H1 (cell line): ENCODE results near the gene GAB2. TPM values are rescaled to one million over a fixed set of nuclear protein-coding genes. Genes with fewer than 3 reads are reported as not detected.

Experiments used
- CTCF ChIA-PET: fragments of 300-600 bp; sonication (Branson Sonifier 250); formaldehyde crosslinking; loops from one replicate; lab custom pipeline; 2021; ENCODE audit not compliant: partially characterized antibody; lab: Charles Lee
- POLR2A ChIA-PET: fragments of 300-600 bp; sonication (Branson Sonifier 250); formaldehyde crosslinking; loops from one replicate; lab custom pipeline; 2021; ENCODE audit warnings: inconsistent platforms; ENCODE audit not compliant: partially characterized antibody; lab: Charles Lee
- DNase-seq, 2 experiments: peaks; one replicate each; pipeline versions ENCODE4 v3.0.0 to v3.0.0-alpha.2; 2010 to 2022; ENCODE audit warnings: low spot score in 2 of 2, low read depth in 1 of 2, mixed read lengths in 1 of 2
- FAIRE-seq: peaks from 2 replicates; lab custom pipeline; 2011; peaks lifted over from hg19 to GRCh38; lab: Jason Lieb, UNC
- H2AFZ ChIP-seq: 2 replicates; pipeline ENCODE4 v1.8.1; 2012; ENCODE audit warnings: low read length, inconsistent platforms
- H2AK5ac ChIP-seq: 2 replicates; pipeline ENCODE4 v1.6.1; 2013; ENCODE audit warnings: low read depth, low read length
- H2BK120ac ChIP-seq: replicated peaks from 2 replicates; pipeline ENCODE3; 2013; ENCODE audit warnings: low read depth, low read length, inconsistent platforms
- H2BK12ac ChIP-seq: 2 replicates; pipeline ENCODE4 v1.6.1; 2013; ENCODE audit warnings: low read depth, low read length
- H2BK15ac ChIP-seq: 2 replicates; pipeline ENCODE4 v1.6.1; 2013; ENCODE audit warnings: low read length
- H2BK20ac ChIP-seq: 2 replicates; pipeline ENCODE4 v1.6.1; 2013; ENCODE audit warnings: low read length
- H2BK5ac ChIP-seq: 2 replicates; pipeline ENCODE4 v1.6.1; 2013; ENCODE audit warnings: low read depth, low read length
- H3K14ac ChIP-seq: 2 replicates; pipeline ENCODE4 v1.6.1; 2013; ENCODE audit warnings: inconsistent platforms; ENCODE audit not compliant: insufficient read length
- H3K18ac ChIP-seq: 2 replicates; pipeline ENCODE4 v1.6.1; 2013; ENCODE audit warnings: low read length; ENCODE audit errors: extremely low read depth
- H3K23ac ChIP-seq: 2 replicates; pipeline ENCODE4 v1.6.1; 2013; ENCODE audit warnings: inconsistent platforms; ENCODE audit not compliant: insufficient read length
- H3K23me2 ChIP-seq: 2 replicates; pipeline ENCODE4 v1.6.1; 2013; ENCODE audit warnings: low read depth, low read length
- H3K27ac ChIP-seq: 2 replicates; pipeline ENCODE4 v1.6.1; 2011; ENCODE audit warnings: low read depth, low read length, inconsistent platforms
- H3K27me3 ChIP-seq, 4 experiments: replicated peaks in 1 of 4; 1 replicate in 1 of 4; 2 replicates in 3 of 4; pipeline versions ENCODE4 v1.6.1 to v1.8.1; 2011 to 2013; ENCODE audit warnings: low read length in 3 of 4, mild to moderate bottlenecking in 3 of 4, inconsistent platforms in 2 of 4, mixed read lengths in 2 of 4, moderate library complexity in 1 of 4; ENCODE audit not compliant: control insufficient read depth in 3 of 4, insufficient read depth in 3 of 4; ENCODE audit errors: extremely low read depth in 1 of 4
- H3K36me3 ChIP-seq, 4 experiments: 2 replicates each; pipeline versions ENCODE4 v1.6.1 to v1.8.1; 2011 to 2013; ENCODE audit warnings: mild to moderate bottlenecking in 4 of 4, low read length in 3 of 4, moderate library complexity in 2 of 4, control low read depth in 1 of 4, inconsistent platforms in 1 of 4; ENCODE audit not compliant: insufficient read depth in 4 of 4, control insufficient read depth in 2 of 4
- H3K4ac ChIP-seq: replicated peaks from 2 replicates; pipeline ENCODE3; 2013; ENCODE audit warnings: low read length, low read depth, mixed read lengths, inconsistent platforms; ENCODE audit not compliant: insufficient read length
- H3K4me1 ChIP-seq, 4 experiments: replicated peaks in 1 of 4; 1 replicate in 1 of 4; 2 replicates in 3 of 4; pipeline versions ENCODE4 v1.6.1 to v1.8.1; 2011 to 2013; ENCODE audit warnings: low read length in 3 of 4, inconsistent platforms in 2 of 4, mixed read lengths in 1 of 4; ENCODE audit not compliant: insufficient read depth in 4 of 4, control insufficient read depth in 3 of 4
- H3K4me2 ChIP-seq, 2 experiments: 2 replicates each; pipeline versions ENCODE4 v1.6.1 to v1.8.1; 2011 to 2013; ENCODE audit warnings: low read depth in 2 of 2, low read length in 2 of 2, control low read depth in 1 of 2, inconsistent platforms in 1 of 2, mild to moderate bottlenecking in 1 of 2; ENCODE audit not compliant: insufficient read depth in 1 of 2
- H3K4me3 ChIP-seq, 4 experiments: fragments of 200-600, 300-600 bp in 1 of 4; sonication (generic), shearing (Covaris generic), sonication (Bioruptor Twin) in 1 of 4; 2 replicates each; pipeline versions ENCODE4 v1.5.1 to v1.8.1; 2011 to 2016; ENCODE audit warnings: low read length in 4 of 4, low read depth in 3 of 4, control low read depth in 2 of 4, inconsistent platforms in 2 of 4, mild to moderate bottlenecking in 2 of 4, mixed read lengths in 1 of 4, moderate library complexity in 1 of 4; ENCODE audit not compliant: insufficient read depth in 2 of 4; ENCODE audit errors: extremely low read depth in 1 of 4
- H3K56ac ChIP-seq: replicated peaks from 2 replicates; pipeline ENCODE3; 2013; ENCODE audit warnings: low read depth, mild to moderate bottlenecking, mixed read lengths, low read length, inconsistent platforms; ENCODE audit not compliant: insufficient read length
- H3K79me1 ChIP-seq: 2 replicates; pipeline ENCODE4 v1.6.1; 2013; ENCODE audit warnings: low read depth, low read length, control low read depth
- H3K79me2 ChIP-seq, 2 experiments: 2 replicates each; pipeline versions ENCODE4 v1.6.1 to v1.8.1; 2012 to 2013; ENCODE audit warnings: low read length in 2 of 2, mild to moderate bottlenecking in 2 of 2, inconsistent platforms in 1 of 2; ENCODE audit not compliant: insufficient read depth in 2 of 2, control insufficient read depth in 1 of 2
- H3K9ac ChIP-seq, 4 experiments: replicated peaks in 1 of 4; 1 replicate in 1 of 4; 2 replicates in 3 of 4; pipeline versions ENCODE4 v1.6.1 to v1.8.1; 2011 to 2013; ENCODE audit warnings: low read depth in 3 of 4, low read length in 3 of 4, control low read depth in 2 of 4, mild to moderate bottlenecking in 2 of 4, moderate library complexity in 2 of 4, inconsistent platforms in 1 of 4; ENCODE audit errors: extremely low read depth in 1 of 4
- H3K9me3 ChIP-seq, 2 experiments: 2 replicates each; pipeline versions ENCODE4 v1.6.1 to v1.8.1; 2012 to 2013; ENCODE audit warnings: mild to moderate bottlenecking in 2 of 2, moderate library complexity in 2 of 2, control low read depth in 1 of 2, inconsistent platforms in 1 of 2, low read depth in 1 of 2, low read length in 1 of 2, mixed read lengths in 1 of 2; ENCODE audit not compliant: insufficient read depth in 2 of 2
- H4K20me1 ChIP-seq, 2 experiments: replicated peaks in 1 of 2; 2 replicates each; pipeline versions ENCODE3 to v1.8.1; 2011 to 2013; ENCODE audit warnings: inconsistent platforms in 2 of 2, low read length in 2 of 2, mild to moderate bottlenecking in 1 of 2; ENCODE audit not compliant: insufficient read depth in 2 of 2, control insufficient read depth in 1 of 2
- H4K5ac ChIP-seq: 2 replicates; pipeline ENCODE4 v1.6.1; 2013; ENCODE audit warnings: low read length, low read depth, mixed read lengths, inconsistent platforms; ENCODE audit not compliant: insufficient read length
- H4K8ac ChIP-seq: 2 replicates; pipeline ENCODE4 v1.8.0; 2013; ENCODE audit warnings: mild to moderate bottlenecking, moderate library complexity, low read length, inconsistent platforms; ENCODE audit not compliant: insufficient read depth; ENCODE audit errors: extremely low read depth
- H4K91ac ChIP-seq: replicated peaks from 2 replicates; pipeline ENCODE3; 2013; ENCODE audit warnings: low read length, mixed read lengths, inconsistent platforms; ENCODE audit not compliant: insufficient read length
- BCL11A ChIP-seq, 2 experiments: IDR thresholded peaks; one replicate each; pipeline ENCODE4 v1.6.1; 2011; ENCODE audit warnings: low read depth in 2 of 2, low read length in 2 of 2, mild to moderate bottlenecking in 2 of 2
- CHD2 ChIP-seq: IDR thresholded peaks from 2 replicates; pipeline ENCODE4 v1.6.1; 2012; ENCODE audit warnings: low read length, improper control_type of control experiment
- CTBP2 ChIP-seq: IDR thresholded peaks from 2 replicates; pipeline ENCODE4 v1.7.0; 2011; ENCODE audit warnings: borderline replicate concordance, mild to moderate bottlenecking, moderate library complexity, mixed read lengths, low read length; ENCODE audit not compliant: insufficient read depth, insufficient read length
- EZH2 ChIP-seq: fragments of 200-600 bp; sonication (generic); IDR thresholded peaks from 2 replicates; pipeline ENCODE4 v1.7.1; 2012; ENCODE audit warnings: low read depth, mild to moderate bottlenecking, moderate library complexity, low read length, inconsistent platforms; ENCODE audit not compliant: severe bottlenecking
- GABPA ChIP-seq: IDR thresholded peaks from 2 replicates; pipeline ENCODE4 v1.6.1; 2011; ENCODE audit warnings: mild to moderate bottlenecking, low read length, moderate library complexity, borderline replicate concordance; ENCODE audit not compliant: insufficient read depth
- JUND ChIP-seq: IDR thresholded peaks from 2 replicates; pipeline ENCODE4 v1.6.1; 2011; ENCODE audit warnings: mild to moderate bottlenecking, improper control_type of control experiment, low read length
- NRF1 ChIP-seq: IDR thresholded peaks from 2 replicates; pipeline ENCODE4 v1.6.1; 2011; ENCODE audit warnings: mild to moderate bottlenecking, low read depth, low read length, improper control_type of control experiment
- PHF8 ChIP-seq: fragments of 200-600 bp; sonication (generic); conservative IDR thresholded peaks from 2 replicates; pipeline ENCODE4 v1.7.1; 2012; ENCODE audit warnings: low read depth, mild to moderate bottlenecking, inconsistent platforms, low read length, moderate library complexity
- WGBS, 2 experiments: shearing (Covaris generic) in 1 of 2; methylation state at CpG; one replicate each; pipeline versions ENCODE4 v1.1.6 to v1.1.7; 2013 to 2015; ENCODE audit warnings: low lambda C conversion rate in 2 of 2, mixed read lengths in 2 of 2, inconsistent platforms in 1 of 2, low coverage in 1 of 2, missing lambda C conversion rate in 1 of 2; ENCODE audit not compliant: insufficient replicate concordance in 2 of 2, insufficient coverage in 1 of 2, insufficient read length in 1 of 2; ENCODE audit errors: extremely low coverage in 1 of 2, missing lambda C conversion rate in 1 of 2; 5-methylcytosine and 5-hydroxymethylcytosine counted together
- polyA plus RNA-seq, 7 experiments: library from polyadenylated mRNA; depleted of rRNA in 3 of 7; stranded (reverse) in 5 of 7; unstranded in 2 of 7; fragments of >200 nt in 5 of 7; fragments of 200-250 nt in 2 of 7; gene quantifications; 1 replicate in 5 of 7; 2 replicates in 1 of 7; 4 replicates in 1 of 7; pipeline versions ENCODE4 v1.2.1 to v1.2.3, GENCODE V29; 2011 to 2013; ENCODE audit warnings: missing spikeins in 2 of 7, mixed read lengths in 2 of 7
- total RNA-seq: library from RNA; stranded (reverse); fragmentation: NEBNext Ultra II Directional; extraction: Animal tissue kit (Norgen Biotek cat#: 25700); gene quantifications from 2 replicates; pipeline ENCODE4 v1.2.1, GENCODE V29; 2021
- TF ChIP-seq, protein P1 (sequence below): IDR thresholded peaks from 2 replicates; pipeline ENCODE4 v1.6.1; 2011; ENCODE audit warnings: low read depth, mild to moderate bottlenecking, low read length; ENCODE audit not compliant: insufficient read depth
- TF ChIP-seq, protein P2 (sequence below): IDR thresholded peaks from 2 replicates; pipeline ENCODE4 v1.6.1; 2012; ENCODE audit warnings: inconsistent platforms

Gene GAB2
- total and polyA plus RNA-seq, 2 of the 8 experiments (the other 6 are each of a cell fraction or from before 2014, with no cell fraction given), result 6.3 to 14.0 TPM

DNA sequence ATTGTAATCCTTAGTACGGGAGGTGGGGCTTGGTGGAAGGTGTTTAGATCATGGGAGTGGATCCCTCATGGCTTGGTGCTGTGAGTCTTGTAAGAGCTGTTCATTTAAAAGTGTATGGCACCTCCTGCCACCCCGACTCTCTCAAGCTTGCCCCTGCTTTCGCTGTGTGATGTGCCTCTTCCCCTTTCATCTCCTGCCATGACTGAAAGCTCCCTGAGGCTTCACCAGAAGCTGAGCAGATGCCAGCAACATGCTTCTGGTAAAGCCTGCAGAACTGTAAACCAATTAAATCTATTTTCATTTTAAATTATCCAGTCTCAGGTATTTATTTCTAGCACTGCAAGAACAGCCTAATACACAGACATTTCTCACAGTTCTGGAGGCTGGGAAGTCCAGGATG is 40.8 kb downstream of the GAB2 start:
- Histone ChIP-seq H2BK12ac (no peak overlapping the region), H2BK20ac (no peak overlapping the region), H3K27me3 (no peaks in the 10 kb centered on the region), H4K5ac (no peak overlapping the region), H3K27ac (no peak overlapping the region), H3K23ac (no peak overlapping the region), H3K14ac (no peak overlapping the region), H3K4me3 (no peak overlapping the region), H3K4me1 (no peaks in the 10 kb centered on the region; a peak in 1 of 7 replicates), H3K36me3 (no peaks in the 10 kb centered on the region), H3K18ac (no peak overlapping the region), H3K79me2 (no peaks in the 10 kb centered on the region), H4K8ac (no peak overlapping the region; the same call in 1 of the 2 replicates), H3K79me1 (no peaks in the 10 kb centered on the region), H3K9ac (no peak overlapping the region), H3K23me2 (no peaks in the 10 kb centered on the region), H3K56ac (no peak overlapping the region), H2BK15ac (no peak overlapping the region), H2AK5ac (no peak overlapping the region), H3K4ac (no peak overlapping the region), H3K9me3 (no peaks in the 10 kb centered on the region), H2BK120ac (no peak overlapping the region), H4K91ac (no peak overlapping the region), H2BK5ac (no peak overlapping the region), H4K20me1 (no peaks in the 10 kb centered on the region), H2AFZ (no peak overlapping the region), H3K4me2 (no peak overlapping the region)
- ChIA-PET POLR2A (no interaction called here), CTCF (interaction anchor here (1.2 kb wide), 1 partner anchor 39 kb away, joined by 4 read pairs; no protein-coding TSS in a partner anchor)
- 74% methylated on average over 3 of the region's 3 CpGs; no CpG with 5 or more reads in 1 of the 2 experiments for WGBS, 2 experiments
- FAIRE-seq (no peak), DNase-seq (no peak)
- TF ChIP-seq BCL11A (IDR thresholded peaks at IDR 0.05; ENCODE audit: low read depth in 2 of 2, low read length in 2 of 2) (no peak), CHD2 (no peak), PHF8 (no peak), CTBP2 (no peak), GABPA (no peak), NRF1 (no peak), EZH2 (no peak), JUND (no peak)
- TF ChIP-seq, protein P1, sequence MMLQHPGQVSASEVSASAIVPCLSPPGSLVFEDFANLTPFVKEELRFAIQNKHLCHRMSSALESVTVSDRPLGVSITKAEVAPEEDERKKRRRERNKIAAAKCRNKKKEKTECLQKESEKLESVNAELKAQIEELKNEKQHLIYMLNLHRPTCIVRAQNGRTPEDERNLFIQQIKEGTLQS, result no peak
- TF ChIP-seq, protein P2, sequence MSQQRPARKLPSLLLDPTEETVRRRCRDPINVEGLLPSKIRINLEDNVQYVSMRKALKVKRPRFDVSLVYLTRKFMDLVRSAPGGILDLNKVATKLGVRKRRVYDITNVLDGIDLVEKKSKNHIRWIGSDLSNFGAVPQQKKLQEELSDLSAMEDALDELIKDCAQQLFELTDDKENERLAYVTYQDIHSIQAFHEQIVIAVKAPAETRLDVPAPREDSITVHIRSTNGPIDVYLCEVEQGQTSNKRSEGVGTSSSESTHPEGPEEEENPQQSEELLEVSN, result no peak
